H1 (cell line): ENCODE results near the gene RNF128. TPM values are rescaled to one million over a fixed set of nuclear protein-coding genes. Genes with fewer than 3 reads are reported as not detected.

Experiments used
- CTBP2 ChIP-seq: IDR thresholded peaks from 2 replicates; pipeline ENCODE4 v1.7.0; 2011; ENCODE audit warnings: borderline replicate concordance, mild to moderate bottlenecking, moderate library complexity, mixed read lengths, low read length; ENCODE audit not compliant: insufficient read depth, insufficient read length
- GTF2F1 ChIP-seq: IDR thresholded peaks from 2 replicates; pipeline ENCODE4 v1.6.1; 2012; ENCODE audit warnings: low read depth, low read length, improper control_type of control experiment, borderline replicate concordance
- NRF1 ChIP-seq: IDR thresholded peaks from 2 replicates; pipeline ENCODE4 v1.6.1; 2011; ENCODE audit warnings: mild to moderate bottlenecking, low read depth, low read length, improper control_type of control experiment
- PHF8 ChIP-seq: fragments of 200-600 bp; sonication (generic); conservative IDR thresholded peaks from 2 replicates; pipeline ENCODE4 v1.7.1; 2012; ENCODE audit warnings: low read depth, mild to moderate bottlenecking, inconsistent platforms, low read length, moderate library complexity
- SIX5 ChIP-seq: IDR thresholded peaks from 2 replicates; pipeline ENCODE4 v1.6.1; 2011; ENCODE audit warnings: mild to moderate bottlenecking, low read depth, low read length
- TAF7 ChIP-seq: optimal IDR thresholded peaks from 2 replicates; pipeline ENCODE3; 2011; ENCODE audit warnings: low read depth, mild to moderate bottlenecking, inconsistent platforms, low read length, moderate library complexity, borderline replicate concordance
- ZNF274 ChIP-seq: IDR thresholded peaks from 2 replicates; pipeline ENCODE4 v1.7.0; 2012; ENCODE audit warnings: low read length, borderline replicate concordance; ENCODE audit errors: extremely low read depth
- polyA plus RNA-seq, 7 experiments: library from polyadenylated mRNA; depleted of rRNA in 3 of 7; stranded (reverse) in 5 of 7; unstranded in 2 of 7; fragments of >200 nt in 5 of 7; fragments of 200-250 nt in 2 of 7; gene quantifications; 1 replicate in 5 of 7; 2 replicates in 1 of 7; 4 replicates in 1 of 7; pipeline versions ENCODE4 v1.2.1 to v1.2.3, GENCODE V29; 2011 to 2013; ENCODE audit warnings: missing spikeins in 2 of 7, mixed read lengths in 2 of 7
- total RNA-seq: library from RNA; stranded (reverse); fragmentation: NEBNext Ultra II Directional; extraction: Animal tissue kit (Norgen Biotek cat#: 25700); gene quantifications from 2 replicates; pipeline ENCODE4 v1.2.1, GENCODE V29; 2021
- TF ChIP-seq, protein P1 (sequence below): IDR thresholded peaks from 2 replicates; pipeline ENCODE4 v1.6.1; 2012; ENCODE audit warnings: low read length, inconsistent platforms

RNF128 gene
- total and polyA plus RNA-seq, 2 of the 8 experiments (the other 6 are each of a cell fraction or from before 2014, with no cell fraction given) = 0.74 to 2.0 TPM

DNA sequence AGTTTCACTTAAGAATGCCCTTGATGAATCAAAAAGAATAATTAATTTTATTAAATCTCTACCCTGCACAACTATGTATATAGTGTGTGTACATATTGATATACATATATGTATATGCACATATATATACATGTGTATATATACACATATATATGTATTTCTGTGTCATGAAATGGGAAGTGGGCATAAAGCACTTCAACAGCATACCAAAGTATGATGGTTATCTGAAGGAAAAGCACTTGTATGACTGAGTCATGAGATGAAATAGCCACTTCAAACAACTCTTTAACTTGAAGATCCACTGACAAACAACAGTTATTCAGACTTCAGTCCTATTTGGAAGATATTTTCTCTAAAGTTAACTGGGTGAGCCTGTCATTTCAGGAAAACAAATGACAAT is 16.3 kb downstream of the RNF128 start (continued):
- no peak for TF ChIP-seq ZNF274
- TF ChIP-seq NRF1 = no peak
- no peak for TF ChIP-seq TAF7
- TF ChIP-seq SIX5 = no peak
- TF ChIP-seq GTF2F1 = no peak
- no peak for TF ChIP-seq CTBP2
- TF ChIP-seq, protein P1, sequence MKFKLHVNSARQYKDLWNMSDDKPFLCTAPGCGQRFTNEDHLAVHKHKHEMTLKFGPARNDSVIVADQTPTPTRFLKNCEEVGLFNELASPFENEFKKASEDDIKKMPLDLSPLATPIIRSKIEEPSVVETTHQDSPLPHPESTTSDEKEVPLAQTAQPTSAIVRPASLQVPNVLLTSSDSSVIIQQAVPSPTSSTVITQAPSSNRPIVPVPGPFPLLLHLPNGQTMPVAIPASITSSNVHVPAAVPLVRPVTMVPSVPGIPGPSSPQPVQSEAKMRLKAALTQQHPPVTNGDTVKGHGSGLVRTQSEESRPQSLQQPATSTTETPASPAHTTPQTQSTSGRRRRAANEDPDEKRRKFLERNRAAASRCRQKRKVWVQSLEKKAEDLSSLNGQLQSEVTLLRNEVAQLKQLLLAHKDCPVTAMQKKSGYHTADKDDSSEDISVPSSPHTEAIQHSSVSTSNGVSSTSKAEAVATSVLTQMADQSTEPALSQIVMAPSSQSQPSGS = no peak
- no peak for TF ChIP-seq PHF8
- TF ChIP-seq, all 59 proteins: peak for 0
